ENCODE data around the gene SNRPA1. TPM values are rescaled to one million over a fixed set of nuclear protein-coding genes. Genes with fewer than 3 reads are reported as not detected.

SNRPA1 gene
- total and polyA plus RNA-seq, 9 of the 15 experiments (the other 6 are each of a cell fraction or from before 2014, with no cell fraction given): 62.7 to 245 (median 189) TPM

- TF ChIP-seq, protein P1, sequence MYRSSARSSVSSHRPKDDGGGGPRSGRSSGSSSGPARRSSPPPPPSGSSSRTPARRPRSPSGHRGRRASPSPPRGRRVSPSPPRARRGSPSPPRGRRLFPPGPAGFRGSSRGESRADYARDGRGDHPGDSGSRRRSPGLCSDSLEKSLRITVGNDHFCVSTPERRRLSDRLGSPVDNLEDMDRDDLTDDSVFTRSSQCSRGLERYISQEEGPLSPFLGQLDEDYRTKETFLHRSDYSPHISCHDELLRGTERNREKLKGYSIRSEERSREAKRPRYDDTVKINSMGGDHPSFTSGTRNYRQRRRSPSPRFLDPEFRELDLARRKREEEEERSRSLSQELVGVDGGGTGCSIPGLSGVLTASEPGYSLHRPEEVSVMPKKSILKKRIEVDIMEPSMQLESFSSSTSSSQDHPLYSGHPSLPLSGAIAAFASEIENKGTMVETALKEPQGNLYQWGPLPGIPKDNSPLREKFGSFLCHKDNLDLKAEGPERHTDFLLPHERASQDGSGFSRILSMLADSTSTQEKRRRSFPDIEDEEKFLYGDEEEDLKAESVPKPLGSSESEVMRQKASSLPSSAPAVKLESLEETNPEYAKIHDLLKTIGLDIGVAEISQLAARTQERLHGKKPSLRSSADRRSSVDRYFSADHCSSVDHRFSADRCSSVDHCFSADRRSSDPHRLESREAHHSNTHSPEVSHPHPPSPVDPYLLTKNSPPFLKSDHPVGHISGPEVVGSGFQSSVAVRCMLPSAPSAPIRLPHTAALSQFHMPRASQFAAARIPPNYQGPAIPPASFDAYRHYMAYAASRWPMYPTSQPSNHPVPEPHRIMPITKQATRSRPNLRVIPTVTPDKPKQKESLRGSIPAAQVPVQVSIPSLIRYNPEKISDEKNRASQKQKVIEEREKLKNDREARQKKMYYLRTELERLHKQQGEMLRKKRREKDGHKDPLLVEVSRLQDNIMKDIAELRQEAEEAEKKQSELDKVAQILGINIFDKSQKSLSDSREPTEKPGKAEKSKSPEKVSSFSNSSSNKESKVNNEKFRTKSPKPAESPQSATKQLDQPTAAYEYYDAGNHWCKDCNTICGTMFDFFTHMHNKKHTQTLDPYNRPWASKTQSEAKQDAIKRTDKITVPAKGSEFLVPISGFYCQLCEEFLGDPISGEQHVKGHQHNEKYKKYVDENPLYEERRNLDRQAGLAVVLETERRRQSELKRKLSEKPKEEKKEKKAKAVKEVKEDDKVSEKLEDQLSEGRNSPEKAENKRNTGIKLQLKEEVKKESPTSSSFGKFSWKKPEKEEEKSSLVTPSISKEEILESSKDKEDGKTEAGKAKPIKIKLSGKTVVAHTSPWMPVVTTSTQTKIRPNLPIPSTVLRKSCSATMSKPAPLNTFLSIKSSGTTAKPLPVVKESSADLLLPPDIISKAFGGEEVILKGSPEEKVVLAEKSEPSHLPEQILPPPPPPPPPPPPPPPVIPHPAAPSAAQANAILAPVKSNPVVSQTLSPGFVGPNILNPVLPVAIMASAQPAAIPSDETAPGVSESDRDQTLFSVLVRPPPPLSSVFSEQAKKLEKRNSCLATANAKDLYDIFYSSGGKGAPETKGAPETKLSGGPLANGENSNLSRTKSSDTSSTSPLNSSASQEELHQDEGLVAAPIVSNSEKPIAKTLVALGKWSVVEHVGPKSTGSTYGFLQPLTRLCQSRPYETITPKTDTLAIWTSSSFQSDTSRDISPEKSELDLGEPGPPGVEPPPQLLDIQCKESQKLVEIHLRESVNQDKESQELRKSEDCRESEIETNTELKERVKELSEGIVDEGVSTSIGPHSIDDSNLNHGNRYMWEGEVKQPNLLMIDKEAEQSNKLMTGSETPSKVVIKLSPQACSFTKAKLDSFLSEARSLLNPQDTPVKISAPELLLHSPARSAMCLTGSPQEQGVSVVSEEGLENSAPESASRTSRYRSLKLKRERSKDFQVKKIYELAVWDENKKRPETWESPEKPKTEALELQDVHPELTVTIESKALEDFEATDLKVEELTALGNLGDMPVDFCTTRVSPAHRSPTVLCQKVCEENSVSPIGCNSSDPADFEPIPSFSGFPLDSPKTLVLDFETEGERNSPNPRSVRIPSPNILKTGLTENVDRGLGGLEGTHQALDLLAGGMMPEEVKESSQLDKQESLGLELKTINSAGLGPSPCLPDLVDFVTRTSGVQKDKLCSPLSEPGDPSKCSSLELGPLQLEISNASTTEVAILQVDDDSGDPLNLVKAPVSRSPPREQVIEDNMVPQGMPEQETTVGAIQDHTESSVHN (IDR thresholded peaks at IDR 0.05; ENCODE audit: borderline replicate concordance in 1 of 2, low read depth in 1 of 2): no peak
- TF ChIP-seq ZNF583 (CRISPR knock-in tag; IDR thresholded peaks at IDR 0.05) (no peak), DNMT1 (IDR thresholded peaks at IDR 0.05) (no peak), JUNB (CRISPR knock-in tag; conservative IDR thresholded peaks at IDR 0.05) (no peak), OTX1 (CRISPR knock-in tag; IDR thresholded peaks at IDR 0.05) (peak; percentile 35; the same call in 1 of the 2 replicates), HLTF (IDR thresholded peaks at IDR 0.05) (no peak), EGR1 (conservative IDR thresholded peaks at IDR 0.05) (peak; percentile 97), ETV1 (tag; conservative IDR thresholded peaks at IDR 0.05; ENCODE audit: low read depth) (peak; percentile 80), SOX6 (IDR thresholded peaks at IDR 0.05) (peak; percentile 57), PRMT5 (CRISPR knock-in tag; IDR thresholded peaks at IDR 0.05) (no peak), PYGO2 (tag; IDR thresholded peaks at IDR 0.05) (no peak), PTTG1 (tag; IDR thresholded peaks at IDR 0.05; ENCODE audit: low read depth) (no peak), MTA1 (IDR thresholded peaks at IDR 0.05; ENCODE audit: borderline replicate concordance) (no peak), POLR2G (IDR thresholded peaks at IDR 0.05; ENCODE audit: low read depth, low read length) (peak; percentile 98), SMAD1 (IDR thresholded peaks at IDR 0.05; ENCODE audit: low read depth, low read length, partially characterized antibody) (peak; percentile 49), SAFB (IDR thresholded peaks at IDR 0.05; ENCODE audit: borderline replicate concordance, low read depth, low read length) (no peak; the same call in 1 of the 2 replicates), ZBTB33 (CRISPR knock-in tag; IDR thresholded peaks at IDR 0.05) (peak; percentile 49; the same call in 1 of the 2 replicates), FOXJ3 (CRISPR knock-in tag; IDR thresholded peaks at IDR 0.05) (no peak), SMARCC2 (IDR thresholded peaks at IDR 0.05; ENCODE audit: low read depth) (no peak)
Observed at GRCh38 chr15:101294731-101295606, at the start of gene SNRPA1 (continued).

Data from K562 (cell line).